Astrocyte (in vitro differentiated cells and primary cell): Measurements from ENCODE around the gene PIK3C2B.

Experiments
- EZH2 ChIP-seq: IDR thresholded peaks from 2 replicates; pipeline ENCODE4 v1.6.1; 2012; ENCODE audit warnings: mild to moderate bottlenecking, low read length, inconsistent platforms; ENCODE audit not compliant: insufficient read depth
- TF ChIP-seq, protein P1 (sequence below): IDR thresholded peaks from 2 replicates; pipeline ENCODE4 v1.5.1; 2011; ENCODE audit warnings: low read depth, mild to moderate bottlenecking, inconsistent platforms, low read length, moderate library complexity; ENCODE audit not compliant: insufficient read depth

DNA sequence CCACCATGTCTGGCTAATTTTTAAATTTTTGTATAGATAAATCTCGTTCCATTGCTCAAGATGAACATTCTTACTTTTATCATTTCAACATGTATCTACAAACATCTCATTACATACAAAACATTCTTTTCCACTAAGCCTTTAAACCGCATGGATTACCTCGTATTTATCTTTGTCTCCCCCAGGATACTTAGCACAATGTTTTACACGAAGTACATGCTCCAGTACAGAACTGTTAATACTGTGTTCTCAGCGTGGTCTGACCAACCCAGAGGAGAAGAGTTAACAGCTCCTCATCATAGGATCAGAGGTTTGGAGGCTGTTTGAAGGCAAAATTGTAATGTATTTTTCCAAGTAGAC is 7.4 kb downstream of the PIK3C2B start:
- TF ChIP-seq, protein P1, sequence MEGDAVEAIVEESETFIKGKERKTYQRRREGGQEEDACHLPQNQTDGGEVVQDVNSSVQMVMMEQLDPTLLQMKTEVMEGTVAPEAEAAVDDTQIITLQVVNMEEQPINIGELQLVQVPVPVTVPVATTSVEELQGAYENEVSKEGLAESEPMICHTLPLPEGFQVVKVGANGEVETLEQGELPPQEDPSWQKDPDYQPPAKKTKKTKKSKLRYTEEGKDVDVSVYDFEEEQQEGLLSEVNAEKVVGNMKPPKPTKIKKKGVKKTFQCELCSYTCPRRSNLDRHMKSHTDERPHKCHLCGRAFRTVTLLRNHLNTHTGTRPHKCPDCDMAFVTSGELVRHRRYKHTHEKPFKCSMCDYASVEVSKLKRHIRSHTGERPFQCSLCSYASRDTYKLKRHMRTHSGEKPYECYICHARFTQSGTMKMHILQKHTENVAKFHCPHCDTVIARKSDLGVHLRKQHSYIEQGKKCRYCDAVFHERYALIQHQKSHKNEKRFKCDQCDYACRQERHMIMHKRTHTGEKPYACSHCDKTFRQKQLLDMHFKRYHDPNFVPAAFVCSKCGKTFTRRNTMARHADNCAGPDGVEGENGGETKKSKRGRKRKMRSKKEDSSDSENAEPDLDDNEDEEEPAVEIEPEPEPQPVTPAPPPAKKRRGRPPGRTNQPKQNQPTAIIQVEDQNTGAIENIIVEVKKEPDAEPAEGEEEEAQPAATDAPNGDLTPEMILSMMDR: no peak
- no peak for TF ChIP-seq EZH2
